Measurements from ENCODE around the gene AOPEP.

Gene AOPEP

DNA sequence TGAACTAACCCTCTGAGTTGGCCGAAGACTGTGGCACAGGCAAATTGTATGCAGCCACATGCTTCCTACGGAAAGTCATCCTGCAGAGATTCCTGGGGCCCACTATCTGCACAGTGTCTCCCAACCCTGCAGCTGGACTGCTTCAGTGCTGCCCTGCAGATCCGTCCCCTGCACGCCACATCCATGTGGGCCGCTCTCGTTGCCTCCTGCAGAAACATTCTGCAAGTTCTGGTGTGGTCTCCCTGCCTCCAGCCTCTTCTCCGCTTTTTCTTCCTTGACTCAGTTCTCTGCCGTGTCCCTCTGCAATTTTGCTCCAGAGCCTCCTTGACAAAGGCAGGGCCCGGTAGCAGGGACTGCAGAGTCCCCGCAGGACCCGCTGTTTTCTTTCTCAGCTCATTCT lies 249.0 kb downstream of the AOPEP start:
- no peak for FAIRE-seq

DNA sequence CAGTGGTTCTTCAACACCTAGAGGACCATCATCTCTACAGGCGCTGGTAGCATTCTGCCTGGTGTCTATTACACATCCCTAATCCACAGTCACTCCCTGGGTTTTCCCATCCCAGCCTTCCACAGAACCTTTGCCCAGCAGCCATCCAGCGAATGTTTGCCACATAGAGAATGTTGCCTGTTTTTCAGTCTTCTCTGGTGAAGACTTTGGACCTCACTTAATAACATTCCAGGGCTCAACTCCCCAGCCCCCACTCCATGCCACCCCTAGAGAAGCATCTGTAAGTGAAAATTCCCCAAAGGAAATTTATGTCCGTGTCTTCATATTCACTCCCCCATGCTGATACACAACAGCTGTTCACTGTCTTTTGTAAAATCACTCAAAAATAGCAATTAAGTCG lies 249.6 kb downstream of the AOPEP start:
- no peak for FAIRE-seq

DNA sequence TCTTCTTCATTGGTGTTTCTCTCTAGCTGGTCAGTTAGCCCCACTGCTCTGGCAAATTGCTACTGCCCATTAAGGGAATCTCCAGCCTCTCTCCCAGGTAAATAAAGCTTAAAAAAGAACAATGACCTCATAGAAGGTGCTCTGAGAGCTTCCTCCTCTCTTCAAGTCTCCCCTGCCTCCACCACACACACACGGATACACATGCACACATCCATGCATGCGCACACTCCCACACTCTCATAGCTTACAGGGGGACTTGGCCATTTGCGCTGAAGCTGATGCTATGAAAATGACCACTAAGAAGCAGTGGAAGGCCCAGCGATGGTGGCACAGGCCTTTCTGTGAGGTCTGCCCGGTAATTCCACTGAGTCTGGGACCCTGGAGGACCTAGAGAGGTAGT lies 250.9 kb downstream of the AOPEP start:
- no peak for FAIRE-seq

DNA sequence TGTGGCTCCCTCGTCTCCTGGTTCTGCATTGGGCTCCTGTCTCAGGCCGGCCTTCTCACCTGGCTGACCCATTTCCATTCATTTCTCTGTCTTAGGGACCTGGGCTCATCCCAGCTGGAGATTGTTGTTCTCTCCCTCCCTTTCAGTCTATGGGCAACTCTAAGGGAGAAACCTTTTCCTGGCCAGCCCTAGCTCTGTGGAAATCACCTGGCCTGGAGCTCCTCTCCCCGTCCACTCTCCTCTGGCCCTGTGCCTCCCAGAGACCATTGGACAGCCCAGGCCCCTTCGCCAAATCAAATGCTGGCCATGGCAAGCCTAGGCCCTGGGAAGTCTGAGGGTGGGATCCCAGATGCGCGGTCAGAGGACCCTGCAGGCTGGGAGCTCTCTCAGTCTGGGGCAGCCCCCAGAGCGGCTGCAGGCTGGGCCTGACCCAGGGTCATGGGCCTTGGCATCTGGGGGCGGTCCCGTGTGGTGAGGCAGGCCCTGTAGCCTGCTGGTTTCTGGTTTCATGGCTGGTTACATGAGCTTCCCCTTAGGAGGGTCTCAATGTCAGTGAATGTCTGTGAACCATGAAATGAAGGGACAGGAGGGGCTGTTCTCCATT lies 253.5 kb downstream of the AOPEP start:
- no peak for FAIRE-seq

- FAIRE-seq: no peak
These were observed 254.6 kb downstream of the AOPEP start for GRCh38 chr9:94980947-94981722.

GRCh38 chr9:94981723-94982090 lies 255.2 kb downstream of the AOPEP start:
- no peak for FAIRE-seq

DNA sequence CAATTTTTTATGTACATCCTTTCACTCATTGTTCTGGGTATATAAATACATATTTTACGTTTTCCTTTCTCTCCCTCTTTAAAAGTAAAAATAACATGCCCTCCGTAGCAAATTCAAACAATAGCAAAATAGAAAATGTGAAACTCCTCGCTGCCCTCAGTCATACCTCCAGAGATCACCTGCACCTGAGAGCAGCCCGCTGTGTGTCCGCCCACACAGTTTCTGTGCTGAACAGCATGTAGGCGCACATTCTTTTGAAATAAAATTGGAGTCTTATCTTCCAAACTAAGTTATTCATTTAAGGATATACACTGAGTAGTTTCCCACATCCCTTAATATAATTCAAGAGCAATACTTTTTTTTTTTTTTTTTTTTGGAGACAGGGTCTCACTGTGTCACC lies 255.7 kb downstream of the AOPEP start:
- no peak for FAIRE-seq

- no peak for FAIRE-seq
These were observed 257.1 kb downstream of the AOPEP start for GRCh38 chr9:94983552-94983951.

DNA sequence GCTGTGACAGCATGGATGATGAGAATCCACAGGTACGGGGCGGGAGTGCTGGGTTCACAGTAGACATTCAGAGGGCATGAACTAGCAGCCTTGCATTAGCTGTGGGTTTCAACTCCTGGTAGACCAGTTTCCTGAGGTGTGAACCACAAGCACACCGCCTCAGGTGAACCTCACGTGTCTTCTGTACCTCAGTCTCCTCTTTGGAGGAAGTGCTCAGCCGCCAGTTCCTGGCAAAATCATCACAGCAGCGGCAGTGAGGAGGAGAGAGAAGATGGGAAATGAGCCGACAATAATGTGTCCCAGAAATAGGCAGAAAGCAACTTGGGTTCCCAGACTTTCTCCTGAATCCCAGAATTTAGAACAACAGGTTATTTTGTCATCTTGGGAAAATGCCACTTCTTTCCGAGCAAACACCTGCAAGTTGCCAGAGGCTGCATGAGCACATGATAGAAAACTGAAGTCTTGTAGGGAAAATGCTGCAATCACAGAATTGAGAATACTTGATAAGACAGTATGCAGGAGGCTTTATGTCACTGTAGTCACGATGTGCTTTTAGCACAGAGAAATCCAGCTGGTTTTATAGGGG lies 258.5 kb downstream of the AOPEP start:
- no peak for FAIRE-seq

DNA sequence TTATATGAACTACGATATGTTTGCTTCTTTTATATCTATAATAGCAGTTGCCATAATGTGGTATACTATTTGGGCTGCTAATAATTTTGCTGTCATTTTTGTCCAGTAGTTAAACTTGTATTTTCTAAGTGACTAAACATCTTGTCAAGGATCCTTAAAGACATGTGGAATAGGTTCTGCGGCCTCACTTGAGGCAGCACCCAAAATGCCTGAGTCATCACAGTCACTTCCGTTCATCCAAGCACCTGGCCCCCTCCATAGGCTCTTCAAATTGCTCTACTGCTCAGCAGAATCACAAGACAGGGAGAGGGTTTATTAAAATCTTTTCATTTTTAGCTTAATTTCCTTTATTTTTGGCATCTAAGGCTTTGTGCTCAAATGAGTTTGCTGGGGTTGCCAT lies 259.1 kb downstream of the AOPEP start:
- FAIRE-seq: no peak

DNA sequence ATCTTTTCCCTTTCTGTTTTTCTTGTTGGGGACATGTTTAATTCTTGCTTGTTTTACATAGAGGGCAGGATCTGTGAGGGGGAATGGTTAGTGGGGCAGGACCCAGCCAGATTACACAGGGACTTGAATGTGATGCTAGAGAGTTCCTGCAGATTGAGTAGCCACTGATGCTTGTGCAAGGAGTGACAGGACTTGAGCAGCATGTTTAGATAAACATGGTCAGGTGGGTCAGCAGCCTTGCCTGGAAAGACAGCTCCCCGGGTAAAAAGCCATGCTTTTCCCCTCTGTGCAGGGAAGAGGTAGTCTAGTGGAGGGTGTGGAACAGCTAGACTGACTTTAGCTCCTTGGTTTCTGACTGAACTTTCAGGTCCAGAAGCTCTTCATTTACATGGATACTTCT lies 261.2 kb downstream of the AOPEP start:
- FAIRE-seq: no peak

- FAIRE-seq: no peak
These were observed 264.5 kb downstream of the AOPEP start for GRCh38 chr9:94990897-94991561.

DNA sequence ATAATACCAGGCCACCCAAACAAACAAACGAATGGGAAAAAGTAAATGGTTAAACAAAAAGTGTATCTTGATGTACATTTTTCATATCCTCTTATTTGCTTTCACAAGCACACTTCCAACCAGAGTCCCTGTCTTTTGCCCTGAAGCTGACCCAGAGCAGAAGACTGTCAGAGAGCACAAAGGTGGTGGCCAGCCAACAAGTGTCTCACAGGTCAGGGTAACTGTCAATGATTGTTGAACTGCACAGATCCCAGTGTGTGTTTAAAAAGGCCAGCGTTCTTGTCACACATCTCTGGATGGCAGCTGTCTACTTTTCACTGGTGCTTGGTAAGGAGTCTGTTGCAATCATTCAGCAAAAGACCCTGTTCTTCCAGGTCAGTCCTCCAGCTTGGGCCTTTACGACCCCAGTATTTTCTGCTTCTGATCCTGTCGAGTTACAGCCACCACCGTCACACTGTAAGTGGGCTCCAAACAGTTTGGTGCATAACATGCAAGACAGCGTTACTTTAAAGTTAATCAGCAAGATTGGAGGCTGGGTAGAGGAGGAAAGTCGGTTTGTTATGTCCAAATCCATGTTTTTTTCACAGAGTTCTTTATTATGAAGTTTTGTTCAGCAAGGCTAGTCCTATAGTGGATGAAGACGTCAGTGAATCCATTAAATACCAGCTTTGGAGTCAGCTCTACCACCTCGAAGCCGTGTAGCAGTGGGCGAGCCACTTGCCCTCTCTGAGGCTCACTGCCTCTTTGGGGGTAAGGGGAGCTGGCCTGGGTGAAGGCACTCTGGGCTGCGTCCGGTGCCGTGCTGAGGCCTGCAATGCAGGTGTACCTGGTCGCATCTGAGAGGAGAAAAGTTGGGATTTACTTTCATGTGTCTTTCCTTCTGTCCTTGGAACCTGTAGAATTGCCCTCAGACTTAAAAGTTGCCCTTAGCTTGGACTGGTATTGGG lies 265.7 kb downstream of the AOPEP start:
- FAIRE-seq: no peak

- FAIRE-seq: no peak
These were observed 266.8 kb downstream of the AOPEP start for GRCh38 chr9:94993160-94993820.

DNA sequence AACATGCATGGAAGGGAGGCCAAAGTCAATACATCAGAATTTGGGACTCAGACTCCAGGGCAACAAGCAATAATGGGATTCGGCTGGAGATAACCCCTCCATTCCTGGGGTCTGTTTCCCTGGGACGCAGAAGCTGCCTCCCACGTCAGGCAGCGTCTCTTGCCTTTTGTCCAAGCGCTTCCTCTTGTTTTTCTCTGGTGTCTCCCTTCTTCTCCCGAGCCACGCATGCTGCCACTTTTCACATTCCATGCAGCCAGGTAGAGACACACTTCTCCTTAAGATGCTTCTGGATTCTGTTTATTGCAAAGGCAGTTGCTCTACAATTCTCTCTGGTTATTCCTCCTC lies 267.3 kb downstream of the AOPEP start:
- no peak for FAIRE-seq

DNA sequence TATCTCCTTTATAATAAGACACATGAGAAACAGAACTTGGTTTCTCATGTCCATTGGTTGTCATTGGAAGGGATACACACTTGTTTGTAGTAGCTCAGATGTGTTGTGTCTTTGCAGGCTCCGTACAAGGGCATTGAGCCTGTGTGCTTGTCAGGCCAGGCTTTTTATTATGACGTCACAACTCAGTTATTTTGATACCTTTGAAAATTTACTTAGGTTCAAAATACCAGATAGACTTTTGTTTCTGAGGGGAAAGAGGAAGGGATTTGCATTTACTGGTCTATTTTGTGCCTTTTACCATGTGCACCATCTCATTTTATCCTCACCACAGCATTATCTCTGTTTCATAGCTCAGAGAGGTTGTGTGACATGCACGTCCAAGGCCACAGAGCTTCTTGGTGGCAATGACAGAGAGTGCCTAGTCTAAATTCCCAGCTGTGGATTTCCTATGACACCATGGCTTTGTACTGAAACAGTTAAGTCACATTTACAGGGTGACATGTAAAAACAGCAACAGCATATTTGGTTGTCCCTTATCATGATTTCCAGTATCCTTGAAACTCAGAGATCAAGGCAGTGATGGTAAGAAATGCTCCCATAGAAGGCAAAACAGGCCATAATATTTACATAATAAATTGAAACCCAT lies 268.7 kb downstream of the AOPEP start:
- FAIRE-seq: no peak

DNA sequence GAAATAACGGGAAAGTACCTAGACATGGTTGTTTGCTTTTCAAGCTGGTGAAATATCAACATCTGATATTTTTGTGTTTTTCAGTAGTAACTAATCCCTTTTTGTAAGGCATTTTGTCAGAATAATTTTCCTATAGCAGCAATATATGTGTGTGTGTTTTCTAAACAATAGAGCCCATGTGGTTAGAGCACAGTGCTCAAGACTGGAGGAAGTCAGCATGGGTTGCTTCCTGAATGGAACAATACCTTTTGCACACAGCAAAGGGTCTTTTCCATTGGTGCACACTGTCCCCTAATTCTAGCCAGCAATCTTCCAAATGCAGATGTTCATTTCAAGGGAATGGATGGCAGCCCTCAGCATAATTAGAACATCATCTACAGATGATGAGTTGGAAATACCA lies 270.1 kb downstream of the AOPEP start:
- FAIRE-seq: no peak

DNA sequence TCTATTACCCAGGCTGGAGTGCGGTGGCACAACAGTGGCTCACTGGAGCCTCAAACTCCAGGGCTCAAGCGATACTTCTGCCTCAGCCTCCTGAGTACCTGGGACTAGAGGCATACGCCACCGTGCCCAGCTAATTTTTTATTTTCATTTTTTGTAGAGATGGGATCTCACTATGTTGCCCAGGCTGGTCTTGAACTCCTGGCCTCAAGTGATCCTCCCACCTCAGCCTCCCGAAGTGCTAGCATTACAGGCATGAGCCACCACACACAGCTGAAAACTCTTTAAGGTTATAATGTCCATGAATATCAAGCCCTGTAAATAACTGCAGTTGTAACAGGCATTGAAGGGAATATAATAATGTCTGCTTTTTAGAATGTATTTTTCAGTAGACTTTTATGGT lies 271.2 kb downstream of the AOPEP start:
- no peak for FAIRE-seq

- no peak for FAIRE-seq
These were observed 273.3 kb downstream of the AOPEP start for GRCh38 chr9:94999832-95000231.

- FAIRE-seq: no peak
These were observed 274.3 kb downstream of the AOPEP start for GRCh38 chr9:95000821-95001220.

DNA sequence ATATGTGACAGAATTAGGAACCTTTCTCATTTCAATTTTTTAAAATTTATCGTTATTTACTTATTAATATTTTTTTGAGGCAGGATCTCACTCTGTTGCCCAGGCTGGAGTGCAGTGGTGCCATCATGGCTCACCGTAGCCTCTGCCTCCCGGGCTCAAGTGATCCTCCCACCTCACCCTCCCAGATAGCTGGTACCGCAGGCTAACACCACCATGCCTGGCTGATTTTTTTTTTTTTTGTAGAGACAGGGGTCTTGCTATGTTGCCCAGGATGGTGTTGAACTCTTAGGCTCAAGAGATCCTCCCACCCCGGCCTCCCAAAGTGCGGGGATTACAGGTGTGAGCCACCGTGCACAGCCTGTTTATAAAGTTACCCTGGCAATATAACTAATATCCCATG lies 275.2 kb downstream of the AOPEP start:
- no peak for FAIRE-seq

Data from G401.6 (cell line).